A549 (cell line): Measurements from ENCODE around the gene NKTR. TPM values are rescaled to one million over a fixed set of nuclear protein-coding genes. Genes with fewer than 3 reads are reported as not detected.

Source experiments
- ATAC-seq, 2 experiments: fragments of 200-7000 bp in 1 of 2; fragments of >200 bp in 1 of 2; cut with Nextera tagmentation in 1 of 2; cut with Tn5 transposase in 1 of 2; 3 replicates each; pipeline versions ENCODE4 v1.8.0 to v1.9.1; 2018 to 2020; ENCODE audit warnings: mild to moderate bottlenecking in 1 of 2, moderate library complexity in 1 of 2
- CTCF ChIA-PET: fragments of 300-600 bp; sonication (Branson Sonifier 250); formaldehyde crosslinking; extraction: SDS; loops from one replicate; lab custom pipeline; 2021; ENCODE audit warnings: antibody characterized with exemption, inconsistent platforms; lab: Yijun Ruan, JAX
- POLR2A ChIA-PET: fragments of 350-600 bp; formaldehyde crosslinking; extraction: SDS; loops from one replicate; lab custom pipeline; 2021; ENCODE audit warnings: antibody characterized with exemption, inconsistent platforms; lab: Yijun Ruan, JAX
- DNase-seq, 2 experiments: peaks; one replicate each; pipeline versions ENCODE4 v3.0.0 to v3.0.0-alpha.2; 2011 to 2016; ENCODE audit warnings: low read depth in 1 of 2, low spot score in 1 of 2
- FAIRE-seq: peaks from 2 replicates; lab custom pipeline; 2011; peaks lifted over from hg19 to GRCh38; lab: Jason Lieb, UNC
- H3K27ac ChIP-seq, 2 experiments: fragments of >200 bp; sonication (Bioruptor Twin); formaldehyde crosslinking; 3 replicates each; pipeline ENCODE4 v1.5.1; 2016 to 2017
- H3K4me1 ChIP-seq: fragments of >200 bp; sonication (Bioruptor Twin); formaldehyde crosslinking; 3 replicates; pipeline ENCODE4 v1.6.1; 2016
- H3K4me2 ChIP-seq: fragments of >200 bp; sonication (Bioruptor Twin); formaldehyde crosslinking; 3 replicates; pipeline ENCODE4 v1.6.1; 2016
- H3K4me3 ChIP-seq: fragments of >200 bp; sonication (Bioruptor Twin); formaldehyde crosslinking; 3 replicates; pipeline ENCODE4 v1.5.1; 2016
- H3K9me3 ChIP-seq: fragments of >200 bp; sonication (Bioruptor Twin); formaldehyde crosslinking; 3 replicates; pipeline ENCODE4 v1.6.1; 2016
- ATOH8 ChIP-seq: fragments of 250-450 bp; sonication (Bioruptor Pico); IDR thresholded peaks from 2 replicates; pipeline ENCODE4 v1.5.0; 2020; ENCODE audit warnings: low read depth, mild to moderate bottlenecking, moderate library complexity
- EHMT2 ChIP-seq: fragments of 200-600 bp; sonication (generic); IDR thresholded peaks from 2 replicates; pipeline ENCODE4 v1.6.1; 2016; ENCODE audit warnings: antibody characterized with exemption, low read depth, mild to moderate bottlenecking, moderate library complexity
- ESRRA ChIP-seq: fragments of 150-350 bp; IDR thresholded peaks from 2 replicates; pipeline ENCODE4 v1.6.1; 2014; ENCODE audit warnings: mild to moderate bottlenecking, low read length, borderline replicate concordance
- FOSL2 ChIP-seq, 2 experiments: fragments of 450-650 bp in 1 of 2; fragments of >200 bp in 1 of 2; sonication (Bioruptor Twin) in 1 of 2; formaldehyde crosslinking; IDR thresholded peaks; 2 replicates each; pipeline versions ENCODE4 v1.5.0 to v1.6.1; 2016 to 2020; ENCODE audit warnings: mild to moderate bottlenecking in 1 of 2, moderate library complexity in 1 of 2
- HOXA7 ChIP-seq: fragments of 250-450 bp; sonication (Bioruptor Pico); IDR thresholded peaks from 2 replicates; pipeline ENCODE4 v1.5.0; 2020; ENCODE audit warnings: mild to moderate bottlenecking, moderate library complexity
- HOXB13 ChIP-seq: fragments of 250-450 bp; sonication (Bioruptor Pico); IDR thresholded peaks from 2 replicates; pipeline ENCODE4 v1.5.0; 2020; ENCODE audit warnings: low read depth, mild to moderate bottlenecking, moderate library complexity
- HOXB5 ChIP-seq: fragments of 250-450 bp; sonication (Bioruptor Pico); IDR thresholded peaks from 2 replicates; pipeline ENCODE4 v1.5.0; 2020; ENCODE audit warnings: mild to moderate bottlenecking, moderate library complexity
- JUN ChIP-seq, 2 experiments: fragments of >200 bp; sonication (Bioruptor Twin); formaldehyde crosslinking; IDR thresholded peaks; 2 replicates in 1 of 2; 3 replicates in 1 of 2; pipeline ENCODE4 v1.6.1; 2016 to 2017
- KDM1A ChIP-seq: fragments of 200-600 bp; sonication (generic); IDR thresholded peaks from 2 replicates; pipeline ENCODE4 v1.6.1; 2016; ENCODE audit warnings: low read depth, mild to moderate bottlenecking
- MAFK ChIP-seq: fragments of 450-650 bp; IDR thresholded peaks from 2 replicates; pipeline ENCODE4 v1.6.1; 2014; ENCODE audit not compliant: partially characterized antibody
- MYC ChIP-seq: IDR thresholded peaks from 2 replicates; pipeline ENCODE4 v1.6.1; 2012; ENCODE audit warnings: mild to moderate bottlenecking, inconsistent platforms, low read length, improper control_type of control experiment, borderline replicate concordance
- NFE2L2 ChIP-seq: fragments of 150-350 bp; conservative IDR thresholded peaks from 2 replicates; pipeline ENCODE4 v1.6.1; 2014; ENCODE audit warnings: low read length
- NPAS2 ChIP-seq: fragments of 250-450 bp; sonication (Bioruptor Pico); IDR thresholded peaks from 2 replicates; pipeline ENCODE4 v1.8.0; 2022; ENCODE audit warnings: mild to moderate bottlenecking, moderate library complexity, borderline replicate concordance
- NR3C1 ChIP-seq: fragments of >200 bp; sonication (Bioruptor Twin); formaldehyde crosslinking; IDR thresholded peaks from 3 replicates; pipeline ENCODE4 v1.6.1; 2017
- POLR2A ChIP-seq: IDR thresholded peaks from 2 replicates; pipeline ENCODE4 v1.6.1; 2012; ENCODE audit warnings: mild to moderate bottlenecking, low read length
- POLR2AphosphoS2 ChIP-seq: conservative IDR thresholded peaks from 2 replicates; pipeline ENCODE4 v1.6.1; 2012; ENCODE audit warnings: low read length, improper control_type of control experiment, inconsistent platforms
- RCOR1 ChIP-seq: fragments of 150-350 bp; IDR thresholded peaks from 2 replicates; pipeline ENCODE4 v1.6.1; 2014; ENCODE audit warnings: antibody characterized with exemption, low read length, low read depth
- RFX5 ChIP-seq: fragments of 450-650 bp; IDR thresholded peaks from 2 replicates; pipeline ENCODE4 v1.7.1; 2014; ENCODE audit warnings: antibody characterized with exemption, mild to moderate bottlenecking, moderate library complexity
- SREBF2 ChIP-seq: fragments of 450-650 bp; IDR thresholded peaks from 2 replicates; pipeline ENCODE4 v1.6.1; 2014; ENCODE audit warnings: mild to moderate bottlenecking, moderate library complexity
- TFCP2L1 ChIP-seq: fragments of 250-450 bp; sonication (Bioruptor Pico); IDR thresholded peaks from 2 replicates; pipeline ENCODE4 v1.5.0; 2021; ENCODE audit warnings: mild to moderate bottlenecking
- TP53 ChIP-seq: fragments of 250-450 bp; sonication (Bioruptor Pico); IDR thresholded peaks from 2 replicates; pipeline ENCODE4 v1.5.0; 2021; ENCODE audit warnings: mild to moderate bottlenecking, moderate library complexity
- ZC3H11A ChIP-seq: fragments of 450-650 bp; IDR thresholded peaks from 2 replicates; pipeline ENCODE4 v1.6.1; 2014; ENCODE audit warnings: antibody characterized with exemption, mild to moderate bottlenecking
- ZFP36 ChIP-seq: fragments of 450-650 bp; IDR thresholded peaks from 2 replicates; pipeline ENCODE4 v1.6.1; 2014; ENCODE audit warnings: borderline replicate concordance; ENCODE audit not compliant: partially characterized antibody
- ZNF302 ChIP-seq: fragments of 250-450 bp; sonication (Bioruptor Pico); IDR thresholded peaks from 2 replicates; pipeline ENCODE4 v1.9.0; 2021; ENCODE audit warnings: inconsistent platforms, mild to moderate bottlenecking, moderate library complexity
- WGBS: methylation state at CpG from one replicate; pipeline ENCODE4 v1.1.6; 2017; ENCODE audit errors: missing lambda C conversion rate; 5-methylcytosine and 5-hydroxymethylcytosine counted together
- polyA plus RNA-seq, 4 experiments: library from polyadenylated mRNA; depleted of rRNA in 3 of 4; stranded (reverse); fragments of >200 nt; fragmentation: RNase III in 1 of 4; extraction: RNeasy Plus Mini Kit Qiagen cat#74134 plus additional on column Dnase treatment in 1 of 4; gene quantifications; 2 replicates in 3 of 4; 3 replicates in 1 of 4; pipeline ENCODE4 v1.2.3, GENCODE V29; 2011 to 2017
- TF ChIP-seq, protein P1 (sequence below): IDR thresholded peaks from 2 replicates; pipeline ENCODE4 v1.6.1; 2012
- TF ChIP-seq, protein P2 (sequence below): fragments of >200 bp; sonication (Bioruptor Twin); formaldehyde crosslinking; IDR thresholded peaks from 3 replicates; pipeline ENCODE4 v1.5.1; 2016
- TF ChIP-seq, protein P3 (sequence below): fragments of >200 bp; sonication (Bioruptor Twin); formaldehyde crosslinking; IDR thresholded peaks from 2 replicates; pipeline ENCODE4 v1.6.1; 2016
- TF ChIP-seq, protein P4 (sequence below): fragments of 450-650 bp; IDR thresholded peaks from 2 replicates; pipeline ENCODE4 v1.6.1; 2014; ENCODE audit warnings: antibody characterized with exemption

NKTR gene
- polyA plus RNA-seq, 2 of the 4 experiments (the other 2 are of a cell fraction): 16.2 to 49.3 TPM

GRCh38 chr3:42640129-42640528 lies 39.6 kb downstream of the NKTR start:
- Histone ChIP-seq H3K9me3 (no peaks in the 10 kb centered on the region), H3K27ac (no peak overlapping the region), H3K4me3 (no peak overlapping the region), H3K4me1 (no peaks in the 10 kb centered on the region), H3K4me2 (no peak overlapping the region)
- CTCF ChIA-PET: no interaction called here
- DNase-seq (no peak), ATAC-seq (no peak), FAIRE-seq (no peak)
- POLR2A ChIA-PET: no interaction called here
- TF ChIP-seq JUN (IDR thresholded peaks at IDR 0.05) (no peak), NFE2L2 (no peak), EHMT2 (no peak), RCOR1 (no peak), SREBF2 (no peak), KDM1A (no peak), TP53 (CRISPR knock-in tag) (no peak), MAFK (no peak), MYC (no peak), NPAS2 (CRISPR knock-in tag) (no peak), FOSL2 (IDR thresholded peaks at IDR 0.05) (no peak), FOSL2 (CRISPR knock-in tag; IDR thresholded peaks at IDR 0.05) (no peak), ESRRA (no peak), ZNF302 (CRISPR knock-in tag) (no peak), POLR2AphosphoS2 (no peak), HOXA7 (no peak), ZC3H11A (no peak), TFCP2L1 (CRISPR knock-in tag) (no peak), RFX5 (no peak)
- TF ChIP-seq, protein P1, sequence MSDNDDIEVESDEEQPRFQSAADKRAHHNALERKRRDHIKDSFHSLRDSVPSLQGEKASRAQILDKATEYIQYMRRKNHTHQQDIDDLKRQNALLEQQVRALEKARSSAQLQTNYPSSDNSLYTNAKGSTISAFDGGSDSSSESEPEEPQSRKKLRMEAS: no peak
- TF ChIP-seq, protein P2, sequence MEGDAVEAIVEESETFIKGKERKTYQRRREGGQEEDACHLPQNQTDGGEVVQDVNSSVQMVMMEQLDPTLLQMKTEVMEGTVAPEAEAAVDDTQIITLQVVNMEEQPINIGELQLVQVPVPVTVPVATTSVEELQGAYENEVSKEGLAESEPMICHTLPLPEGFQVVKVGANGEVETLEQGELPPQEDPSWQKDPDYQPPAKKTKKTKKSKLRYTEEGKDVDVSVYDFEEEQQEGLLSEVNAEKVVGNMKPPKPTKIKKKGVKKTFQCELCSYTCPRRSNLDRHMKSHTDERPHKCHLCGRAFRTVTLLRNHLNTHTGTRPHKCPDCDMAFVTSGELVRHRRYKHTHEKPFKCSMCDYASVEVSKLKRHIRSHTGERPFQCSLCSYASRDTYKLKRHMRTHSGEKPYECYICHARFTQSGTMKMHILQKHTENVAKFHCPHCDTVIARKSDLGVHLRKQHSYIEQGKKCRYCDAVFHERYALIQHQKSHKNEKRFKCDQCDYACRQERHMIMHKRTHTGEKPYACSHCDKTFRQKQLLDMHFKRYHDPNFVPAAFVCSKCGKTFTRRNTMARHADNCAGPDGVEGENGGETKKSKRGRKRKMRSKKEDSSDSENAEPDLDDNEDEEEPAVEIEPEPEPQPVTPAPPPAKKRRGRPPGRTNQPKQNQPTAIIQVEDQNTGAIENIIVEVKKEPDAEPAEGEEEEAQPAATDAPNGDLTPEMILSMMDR: no peak

GRCh38 chr3:42640771-42641370 lies 40.4 kb downstream of the NKTR start:
- Histone ChIP-seq H3K27ac (no peak overlapping the region), H3K9me3 (no peaks in the 10 kb centered on the region), H3K4me3 (no peak overlapping the region), H3K4me2 (no peak overlapping the region), H3K4me1 (no peaks in the 10 kb centered on the region)
- FAIRE-seq: no peak
- POLR2A ChIA-PET: no interaction called here
- ATAC-seq: no peak
- TF ChIP-seq HOXB13 (CRISPR knock-in tag) (no peak), TP53 (CRISPR knock-in tag) (no peak), NR3C1 (no peak), HOXB5 (no peak), ZFP36 (no peak), MAFK (no peak), POLR2A (no peak), FOSL2 (IDR thresholded peaks at IDR 0.05) (no peak), FOSL2 (CRISPR knock-in tag; IDR thresholded peaks at IDR 0.05) (no peak), ATOH8 (no peak), MYC (no peak), NFE2L2 (no peak), HOXA7 (no peak)
- TF ChIP-seq, protein P1: no peak
- TF ChIP-seq, protein P3, sequence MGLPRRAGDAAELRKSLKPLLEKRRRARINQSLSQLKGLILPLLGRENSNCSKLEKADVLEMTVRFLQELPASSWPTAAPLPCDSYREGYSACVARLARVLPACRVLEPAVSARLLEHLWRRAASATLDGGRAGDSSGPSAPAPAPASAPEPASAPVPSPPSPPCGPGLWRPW: no peak
- TF ChIP-seq, protein P4, sequence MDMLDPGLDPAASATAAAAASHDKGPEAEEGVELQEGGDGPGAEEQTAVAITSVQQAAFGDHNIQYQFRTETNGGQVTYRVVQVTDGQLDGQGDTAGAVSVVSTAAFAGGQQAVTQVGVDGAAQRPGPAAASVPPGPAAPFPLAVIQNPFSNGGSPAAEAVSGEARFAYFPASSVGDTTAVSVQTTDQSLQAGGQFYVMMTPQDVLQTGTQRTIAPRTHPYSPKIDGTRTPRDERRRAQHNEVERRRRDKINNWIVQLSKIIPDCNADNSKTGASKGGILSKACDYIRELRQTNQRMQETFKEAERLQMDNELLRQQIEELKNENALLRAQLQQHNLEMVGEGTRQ: no peak
- CTCF ChIA-PET: interaction anchor here (1.0 to 1.6 kb wide), 2 partner anchors 69 to 104 kb away, joined by 3 to 4 read pairs; no protein-coding TSS in a partner anchor
- no peak for DNase-seq
- 95% methylated on average over 6 of the region's 6 CpGs for WGBS
